T-cell (primary cell): ENCODE results near the gene GLIS1. TPM values are rescaled to one million over a fixed set of nuclear protein-coding genes. Genes with fewer than 3 reads are reported as not detected.

ENCODE experiments used
- ATAC-seq, 4 experiments: fragments of 200-7000 bp in 3 of 4; fragments of 150-1000 bp in 1 of 4; cut with Tn5 transposase; replicated peaks in 1 of 4; 1 replicate in 3 of 4; 2 replicates in 1 of 4; pipeline ENCODE4 v1.10.0; 2021; ENCODE audit warnings: moderate library complexity in 3 of 4, mild to moderate bottlenecking in 2 of 4, moderate number of reproducible peaks in 1 of 4
- CTCF ChIA-PET, 2 donors: fragments of 300-600 bp; sonication (Branson Sonifier 250); formaldehyde crosslinking; loops; one replicate each; lab custom pipeline; 2022; ENCODE audit warnings: antibody characterized with exemption in 2 of 2; lab: Charles Lee
- POLR2A ChIA-PET, 2 donors: fragments of 300-600 bp; sonication (Branson Sonifier 250); formaldehyde crosslinking; loops; one replicate each; lab custom pipeline; 2022; ENCODE audit warnings: antibody characterized with exemption in 2 of 2; lab: Charles Lee
- DNase-seq, 35 experiments: peaks; one replicate each; pipeline versions ENCODE4 v3.0.0 to v3.0.0-alpha.2; 2013 to 2023
- H3K27ac ChIP-seq: one replicate; pipeline ENCODE4 v1.5.1; 2013; ENCODE audit warnings: low read length
- H3K27me3 ChIP-seq, 2 experiments: replicated peaks in 1 of 2; 1 replicate in 1 of 2; 2 replicates in 1 of 2; pipeline versions ENCODE4 v1.6.1 to v1.7.0; 2013; ENCODE audit warnings: low read length in 1 of 2, mixed read lengths in 1 of 2; ENCODE audit not compliant: control insufficient read depth in 2 of 2, insufficient read depth in 2 of 2; ENCODE audit errors: extremely low read depth in 1 of 2
- H3K36me3 ChIP-seq, 2 donors: 1 replicate in 1 of 2; 2 replicates in 1 of 2; pipeline versions ENCODE4 v1.6.1 to v1.7.0; 2013; ENCODE audit warnings: low read length in 1 of 2; ENCODE audit not compliant: control insufficient read depth in 2 of 2, insufficient read depth in 1 of 2; ENCODE audit errors: extremely low read depth in 1 of 2
- H3K4me1 ChIP-seq, 2 experiments: 1 replicate in 1 of 2; 2 replicates in 1 of 2; pipeline versions ENCODE4 v1.6.1 to v1.7.0; 2013; ENCODE audit warnings: low read length in 2 of 2, mixed read lengths in 1 of 2; ENCODE audit not compliant: insufficient read depth in 2 of 2, control insufficient read depth in 1 of 2; ENCODE audit errors: extremely low read depth in 1 of 2
- H3K4me3 ChIP-seq, 2 donors: 1 replicate in 1 of 2; 2 replicates in 1 of 2; pipeline versions ENCODE4 v1.5.1 to v1.7.0; 2013; ENCODE audit warnings: mild to moderate bottlenecking in 2 of 2, low read length in 1 of 2, moderate library complexity in 1 of 2; ENCODE audit not compliant: control insufficient read depth in 1 of 2; ENCODE audit errors: extremely low read depth in 1 of 2
- H3K9me3 ChIP-seq: 2 replicates; pipeline ENCODE4 v1.7.0; 2013
- H3K27ac Mint-ChIP-seq, 2 donors: one replicate each; pipeline ENCODE4 v1.8.0; 2020 to 2021; ENCODE audit warnings: mild to moderate bottlenecking in 2 of 2, mixed read lengths in 2 of 2
- H3K27me3 Mint-ChIP-seq, 2 donors: one replicate each; pipeline ENCODE4 v1.8.0; 2021 to 2022; ENCODE audit warnings: mixed read lengths in 2 of 2
- H3K36me3 Mint-ChIP-seq: one replicate; pipeline ENCODE4 v1.8.0; 2021; ENCODE audit warnings: mixed read lengths
- H3K4me1 Mint-ChIP-seq, 3 donors: one replicate each; pipeline ENCODE4 v1.8.0; 2020 to 2022; ENCODE audit warnings: mixed read lengths in 3 of 3, mild to moderate bottlenecking in 1 of 3
- H3K4me3 Mint-ChIP-seq, 3 donors: one replicate each; pipeline ENCODE4 v1.8.0; 2020 to 2022; ENCODE audit warnings: mild to moderate bottlenecking in 3 of 3, mixed read lengths in 3 of 3, moderate library complexity in 3 of 3
- H3K9me3 Mint-ChIP-seq, 3 donors: one replicate each; pipeline ENCODE4 v1.8.0; 2020 to 2022; ENCODE audit warnings: mixed read lengths in 3 of 3
- WGBS: methylation state at CpG from one replicate; pipeline ENCODE4 v1.1.5; 2013; ENCODE audit warnings: missing lambda C conversion rate; ENCODE audit not compliant: insufficient coverage; 5-methylcytosine and 5-hydroxymethylcytosine counted together
- total RNA-seq, 35 experiments: library from RNA in 6 of 35; stranded (reverse) in 6 of 35; fragments of 120-200 nt in 1 of 35; gene quantifications; one replicate each; pipeline versions ENCODE4 v1.2.1 to v1.2.4 and lab custom pipeline; 2013 to 2026

Gene GLIS1
- total RNA-seq, 5 donors from 2014 or later (not counting 1 experiment from before 2014, with no cell fraction given) = not detected

GRCh38 chr1:53549287-53549686 lies 189.7 kb downstream of the GLIS1 start:
- H3K27ac Mint-ChIP-seq = no peak overlapping the region
- Histone ChIP-seq H3K27me3 (peaks cover 0 to 11% of the 10 kb centered on the region in 2 experiments), H3K36me3 (no peaks in the 10 kb centered on the region), H3K27ac (no peak overlapping the region), H3K4me3 (no peak overlapping the region), H3K4me1 (peaks cover 0 to 5% of the 10 kb centered on the region in 2 experiments), H3K9me3 (no peaks in the 10 kb centered on the region)
- ChIA-PET POLR2A (no interaction called here), CTCF (no interaction called here)
- WGBS = no CpG with 5 or more reads among the region's 2 CpGs
- no peaks in the 10 kb centered on the region for H3K4me1 Mint-ChIP-seq
- no peaks in the 10 kb centered on the region for H3K36me3 Mint-ChIP-seq
- H3K4me3 Mint-ChIP-seq = no peak overlapping the region
- peaks cover 4 to 5% of the 10 kb centered on the region in 2 donors for H3K27me3 Mint-ChIP-seq
- no peak for DNase-seq
- no peak for ATAC-seq
- no peaks in the 10 kb centered on the region for H3K9me3 Mint-ChIP-seq

GRCh38 chr1:53548031-53548491 lies 190.9 kb downstream of the GLIS1 start:
- H3K36me3 Mint-ChIP-seq = no peaks in the 10 kb centered on the region
- H3K27me3 Mint-ChIP-seq = peaks cover 4 to 5% of the 10 kb centered on the region in 2 donors
- DNase-seq (no peak), ATAC-seq (no peak)
- no peak overlapping the region for H3K4me3 Mint-ChIP-seq
- H3K4me1 Mint-ChIP-seq = no peaks in the 10 kb centered on the region
- H3K9me3 Mint-ChIP-seq = no peaks in the 10 kb centered on the region
- Histone ChIP-seq H3K4me3 (no peak overlapping the region), H3K4me1 (no peaks in the 10 kb centered on the region), H3K27ac (no peak overlapping the region), H3K36me3 (no peaks in the 10 kb centered on the region), H3K9me3 (no peaks in the 10 kb centered on the region), H3K27me3 (peaks cover 0 to 8% of the 10 kb centered on the region in 2 experiments)
- no peak overlapping the region for H3K27ac Mint-ChIP-seq
- WGBS = 89% methylated on average over 12 of the region's 17 CpGs
- CTCF ChIA-PET = no interaction called here
- POLR2A ChIA-PET = no interaction called here

- Histone ChIP-seq H3K27ac (no peak overlapping the region), H3K4me3 (no peak overlapping the region), H3K4me1 (no peaks in the 10 kb centered on the region), H3K27me3 (peaks cover 0 to 8% of the 10 kb centered on the region in 2 experiments), H3K36me3 (no peaks in the 10 kb centered on the region), H3K9me3 (no peaks in the 10 kb centered on the region)
- POLR2A ChIA-PET = no interaction called here
- Mint-ChIP-seq H3K9me3 (no peaks in the 10 kb centered on the region), H3K4me3 (no peak overlapping the region), H3K4me1 (no peaks in the 10 kb centered on the region), H3K36me3 (no peaks in the 10 kb centered on the region), H3K27me3 (peaks cover 4 to 5% of the 10 kb centered on the region in 2 donors), H3K27ac (no peak overlapping the region)
- WGBS = 85% methylated on average over 8 of the region's 10 CpGs
- DNase-seq (no peak), ATAC-seq (no peak)
- CTCF ChIA-PET = no interaction called here
Observed at GRCh38 chr1:53547231-53547790, 191.7 kb downstream of the GLIS1 start.

- Histone ChIP-seq H3K36me3 (no peaks in the 10 kb centered on the region), H3K27me3 (peaks cover 0 to 8% of the 10 kb centered on the region in 2 experiments), H3K27ac (no peak overlapping the region), H3K4me3 (no peak overlapping the region), H3K4me1 (no peaks in the 10 kb centered on the region), H3K9me3 (no peaks in the 10 kb centered on the region)
- CTCF ChIA-PET = no interaction called here
- Mint-ChIP-seq H3K27ac (no peak overlapping the region), H3K36me3 (no peaks in the 10 kb centered on the region), H3K4me3 (no peak overlapping the region), H3K9me3 (no peaks in the 10 kb centered on the region), H3K27me3 (peaks cover under 1% of the 10 kb centered on the region in 2 donors), H3K4me1 (no peaks in the 10 kb centered on the region)
- ATAC-seq (no peak), DNase-seq (peak in 1 of 35 experiments; percentile 2)
- POLR2A ChIA-PET = no interaction called here
- WGBS = 86% methylated on average over 13 of the region's 13 CpGs
Observed at GRCh38 chr1:53546409-53547155, 192.4 kb downstream of the GLIS1 start.

- 84% methylated on average over 14 of the region's 17 CpGs for WGBS
- POLR2A ChIA-PET = no interaction called here
- no peak for ATAC-seq
- Histone ChIP-seq H3K36me3 (no peaks in the 10 kb centered on the region), H3K4me1 (no peaks in the 10 kb centered on the region), H3K4me3 (no peak overlapping the region), H3K9me3 (no peaks in the 10 kb centered on the region), H3K27me3 (peaks cover 0 to 8% of the 10 kb centered on the region in 2 experiments), H3K27ac (no peak overlapping the region)
- H3K36me3 Mint-ChIP-seq = no peaks in the 10 kb centered on the region
- H3K27me3 Mint-ChIP-seq = no peaks in the 10 kb centered on the region
- H3K4me1 Mint-ChIP-seq = no peaks in the 10 kb centered on the region
- peak in 1 of 35 experiments; percentile 1 for DNase-seq
- no peak overlapping the region for H3K4me3 Mint-ChIP-seq
- H3K9me3 Mint-ChIP-seq = no peaks in the 10 kb centered on the region
- CTCF ChIA-PET = no interaction called here
- H3K27ac Mint-ChIP-seq = no peak overlapping the region
Observed at GRCh38 chr1:53545663-53546408, 193.1 kb downstream of the GLIS1 start.

- Histone ChIP-seq H3K9me3 (no peaks in the 10 kb centered on the region), H3K4me3 (no peak overlapping the region), H3K27ac (no peak overlapping the region), H3K36me3 (no peaks in the 10 kb centered on the region), H3K4me1 (no peaks in the 10 kb centered on the region), H3K27me3 (peaks cover 0 to 8% of the 10 kb centered on the region in 2 experiments)
- H3K27ac Mint-ChIP-seq = no peak overlapping the region
- H3K27me3 Mint-ChIP-seq = no peaks in the 10 kb centered on the region
- ATAC-seq = no peak
- no peak overlapping the region for H3K4me3 Mint-ChIP-seq
- ChIA-PET POLR2A (no interaction called here), CTCF (no interaction called here)
- DNase-seq = no peak
- H3K9me3 Mint-ChIP-seq = no peaks in the 10 kb centered on the region
- H3K36me3 Mint-ChIP-seq = no peaks in the 10 kb centered on the region
- WGBS = 100% methylated on average over 2 of the region's 6 CpGs
- no peaks in the 10 kb centered on the region for H3K4me1 Mint-ChIP-seq
Observed at GRCh38 chr1:53544728-53545515, 194.0 kb downstream of the GLIS1 start.
